ENCODE data around the gene ZCCHC7.

DNA sequence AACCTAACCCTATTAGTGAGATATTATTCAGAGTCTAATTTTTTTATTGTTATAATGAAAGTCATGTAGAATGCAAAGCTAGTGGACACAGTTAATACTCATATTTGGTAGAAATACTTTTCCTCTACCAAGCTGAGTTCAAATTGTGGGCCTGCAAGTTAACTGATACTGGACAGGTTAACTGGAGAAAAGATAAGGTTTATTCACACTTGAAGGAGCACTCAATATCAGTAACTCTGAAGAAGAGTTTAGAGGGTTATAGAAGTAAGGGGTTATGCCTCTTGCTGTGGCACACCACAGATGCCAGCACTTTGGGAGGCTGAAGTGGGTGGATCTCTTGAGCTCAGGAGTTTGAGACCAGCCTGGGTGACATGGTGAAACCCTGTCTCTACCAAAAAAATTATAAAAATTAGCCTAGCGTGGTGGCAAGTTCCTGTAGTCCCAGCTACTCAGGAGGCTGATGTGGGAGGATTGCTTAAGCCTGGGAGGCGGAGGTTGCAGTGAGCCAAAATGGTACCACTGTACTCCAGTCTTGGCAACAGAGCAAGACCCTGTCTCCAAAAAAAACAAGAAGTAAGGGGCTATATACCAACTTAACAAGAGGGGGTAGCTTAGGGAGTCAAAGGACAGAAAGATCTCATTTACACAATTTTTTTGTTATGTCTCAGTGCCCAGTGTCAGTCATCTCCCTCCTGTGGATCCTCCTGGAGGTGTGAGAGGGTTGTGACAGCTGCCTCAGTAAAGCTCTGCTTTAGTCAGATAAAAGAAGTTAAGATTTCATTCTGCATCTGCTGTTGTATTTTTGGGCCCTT is 180.9 kb downstream of the ZCCHC7 start:
- TF ChIP-seq, protein P1, sequence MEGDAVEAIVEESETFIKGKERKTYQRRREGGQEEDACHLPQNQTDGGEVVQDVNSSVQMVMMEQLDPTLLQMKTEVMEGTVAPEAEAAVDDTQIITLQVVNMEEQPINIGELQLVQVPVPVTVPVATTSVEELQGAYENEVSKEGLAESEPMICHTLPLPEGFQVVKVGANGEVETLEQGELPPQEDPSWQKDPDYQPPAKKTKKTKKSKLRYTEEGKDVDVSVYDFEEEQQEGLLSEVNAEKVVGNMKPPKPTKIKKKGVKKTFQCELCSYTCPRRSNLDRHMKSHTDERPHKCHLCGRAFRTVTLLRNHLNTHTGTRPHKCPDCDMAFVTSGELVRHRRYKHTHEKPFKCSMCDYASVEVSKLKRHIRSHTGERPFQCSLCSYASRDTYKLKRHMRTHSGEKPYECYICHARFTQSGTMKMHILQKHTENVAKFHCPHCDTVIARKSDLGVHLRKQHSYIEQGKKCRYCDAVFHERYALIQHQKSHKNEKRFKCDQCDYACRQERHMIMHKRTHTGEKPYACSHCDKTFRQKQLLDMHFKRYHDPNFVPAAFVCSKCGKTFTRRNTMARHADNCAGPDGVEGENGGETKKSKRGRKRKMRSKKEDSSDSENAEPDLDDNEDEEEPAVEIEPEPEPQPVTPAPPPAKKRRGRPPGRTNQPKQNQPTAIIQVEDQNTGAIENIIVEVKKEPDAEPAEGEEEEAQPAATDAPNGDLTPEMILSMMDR (conservative IDR thresholded peaks at IDR 0.05; ENCODE audit: low read depth, low read length): no peak
- no peak for TF ChIP-seq EZH2 (IDR thresholded peaks at IDR 0.05; ENCODE audit: borderline replicate concordance, low read depth, low read length, poor library complexity, severe bottlenecking)

Data from A673 (cell line).